Measurements from ENCODE around the gene POLR2M.

DNA sequence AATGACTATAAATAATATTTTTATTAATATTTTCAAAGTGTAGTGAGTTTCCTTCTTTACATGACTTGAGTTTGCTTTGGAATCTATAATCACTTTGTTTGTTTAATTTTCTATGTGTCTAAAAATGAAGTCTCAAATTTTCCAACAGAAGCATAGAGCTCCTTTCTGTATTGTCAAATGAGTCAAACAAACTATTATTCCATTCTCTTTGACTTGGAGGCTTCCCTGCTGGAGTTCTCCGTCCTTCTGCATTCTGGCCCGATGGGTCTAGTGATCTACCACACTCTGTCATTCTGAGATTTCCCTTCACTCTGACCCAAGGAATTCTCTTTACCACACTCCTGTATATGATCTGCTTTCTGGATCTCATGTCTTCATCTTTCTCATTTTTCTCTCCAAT, 30.1 kb downstream of the POLR2M start:
- TF ChIP-seq, protein P1, sequence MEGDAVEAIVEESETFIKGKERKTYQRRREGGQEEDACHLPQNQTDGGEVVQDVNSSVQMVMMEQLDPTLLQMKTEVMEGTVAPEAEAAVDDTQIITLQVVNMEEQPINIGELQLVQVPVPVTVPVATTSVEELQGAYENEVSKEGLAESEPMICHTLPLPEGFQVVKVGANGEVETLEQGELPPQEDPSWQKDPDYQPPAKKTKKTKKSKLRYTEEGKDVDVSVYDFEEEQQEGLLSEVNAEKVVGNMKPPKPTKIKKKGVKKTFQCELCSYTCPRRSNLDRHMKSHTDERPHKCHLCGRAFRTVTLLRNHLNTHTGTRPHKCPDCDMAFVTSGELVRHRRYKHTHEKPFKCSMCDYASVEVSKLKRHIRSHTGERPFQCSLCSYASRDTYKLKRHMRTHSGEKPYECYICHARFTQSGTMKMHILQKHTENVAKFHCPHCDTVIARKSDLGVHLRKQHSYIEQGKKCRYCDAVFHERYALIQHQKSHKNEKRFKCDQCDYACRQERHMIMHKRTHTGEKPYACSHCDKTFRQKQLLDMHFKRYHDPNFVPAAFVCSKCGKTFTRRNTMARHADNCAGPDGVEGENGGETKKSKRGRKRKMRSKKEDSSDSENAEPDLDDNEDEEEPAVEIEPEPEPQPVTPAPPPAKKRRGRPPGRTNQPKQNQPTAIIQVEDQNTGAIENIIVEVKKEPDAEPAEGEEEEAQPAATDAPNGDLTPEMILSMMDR (IDR thresholded peaks at IDR 0.05 in 8 of 11, conservative IDR thresholded peaks at IDR 0.05 in 3 of 11): no peak
- no peak for TF ChIP-seq POLR2A (IDR thresholded peaks at IDR 0.05)
- TF ChIP-seq POLR2AphosphoS5 (IDR thresholded peaks at IDR 0.05): no peak
